ENCODE data around the gene SLCO3A1. TPM values are rescaled to one million over a fixed set of nuclear protein-coding genes. Genes with fewer than 3 reads are reported as not detected.

Gene SLCO3A1
- total RNA-seq, 1 donor from 2014 or later: 42.5 TPM

DNA sequence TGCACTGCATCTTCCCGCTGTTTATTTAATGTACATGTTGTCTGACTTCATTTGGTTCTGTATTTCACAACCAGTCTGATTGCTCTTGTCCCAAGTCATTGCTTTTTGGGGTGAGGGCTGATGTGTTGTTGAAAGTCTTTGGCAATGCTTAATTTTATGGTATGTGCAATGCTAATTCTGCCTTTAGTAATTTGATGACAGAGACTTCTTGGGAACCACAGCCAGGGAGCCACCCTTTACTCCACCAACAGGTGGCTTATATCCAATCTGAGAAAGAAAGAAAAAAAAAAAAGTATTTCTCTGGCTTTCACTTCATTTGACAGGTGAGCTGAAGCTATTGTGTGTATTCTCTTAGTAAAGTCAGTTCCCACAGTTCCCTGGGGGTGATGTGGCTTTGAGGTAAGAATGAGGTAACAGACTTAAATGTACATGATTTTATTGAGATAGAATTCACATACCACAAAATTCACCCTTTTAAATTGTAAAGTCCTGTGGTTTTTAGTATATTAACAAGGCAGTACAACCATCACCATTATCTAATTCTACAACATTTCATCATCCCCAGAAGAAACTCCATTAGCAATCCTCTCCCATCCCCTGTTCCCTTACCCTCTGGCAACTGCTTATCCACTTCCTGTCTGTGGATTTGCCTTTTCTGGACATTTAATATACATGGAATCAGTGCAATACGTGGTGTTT is 97.3 kb downstream of the SLCO3A1 start:
- TF ChIP-seq, protein P1, sequence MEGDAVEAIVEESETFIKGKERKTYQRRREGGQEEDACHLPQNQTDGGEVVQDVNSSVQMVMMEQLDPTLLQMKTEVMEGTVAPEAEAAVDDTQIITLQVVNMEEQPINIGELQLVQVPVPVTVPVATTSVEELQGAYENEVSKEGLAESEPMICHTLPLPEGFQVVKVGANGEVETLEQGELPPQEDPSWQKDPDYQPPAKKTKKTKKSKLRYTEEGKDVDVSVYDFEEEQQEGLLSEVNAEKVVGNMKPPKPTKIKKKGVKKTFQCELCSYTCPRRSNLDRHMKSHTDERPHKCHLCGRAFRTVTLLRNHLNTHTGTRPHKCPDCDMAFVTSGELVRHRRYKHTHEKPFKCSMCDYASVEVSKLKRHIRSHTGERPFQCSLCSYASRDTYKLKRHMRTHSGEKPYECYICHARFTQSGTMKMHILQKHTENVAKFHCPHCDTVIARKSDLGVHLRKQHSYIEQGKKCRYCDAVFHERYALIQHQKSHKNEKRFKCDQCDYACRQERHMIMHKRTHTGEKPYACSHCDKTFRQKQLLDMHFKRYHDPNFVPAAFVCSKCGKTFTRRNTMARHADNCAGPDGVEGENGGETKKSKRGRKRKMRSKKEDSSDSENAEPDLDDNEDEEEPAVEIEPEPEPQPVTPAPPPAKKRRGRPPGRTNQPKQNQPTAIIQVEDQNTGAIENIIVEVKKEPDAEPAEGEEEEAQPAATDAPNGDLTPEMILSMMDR (IDR thresholded peaks at IDR 0.05): no peak
- peaks cover 67% of the 10 kb centered on the region for H3K4me1 ChIP-seq

DNA sequence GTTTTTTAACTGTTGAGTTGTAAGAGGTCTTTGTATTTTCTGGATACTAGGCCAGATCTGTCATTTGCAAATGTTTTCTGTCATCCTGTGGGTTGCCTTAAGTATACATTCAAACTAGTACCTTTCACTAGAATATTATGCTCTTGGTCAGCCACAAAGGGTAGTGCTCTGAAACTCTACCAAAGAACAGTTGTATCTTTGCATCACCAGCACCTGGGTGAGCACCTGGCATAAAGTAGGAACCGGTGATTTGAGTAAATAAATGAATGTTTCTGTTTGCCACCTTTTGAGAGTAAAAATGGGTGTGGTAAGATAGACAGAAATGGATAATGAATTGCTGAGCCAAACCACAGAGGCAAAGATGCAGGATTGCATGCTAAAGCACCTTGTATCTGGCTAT is 98.7 kb downstream of the SLCO3A1 start:
- Histone ChIP-seq H3K36me3 (no peaks in the 10 kb centered on the region), H3K27me3 (ENCODE audit: low read depth) (no peaks in the 10 kb centered on the region), H3K9me3 (no peaks in the 10 kb centered on the region), H3K4me3 (no peak overlapping the region), H3K4me1 (peaks cover 61% of the 10 kb centered on the region), H3K27ac (no peak overlapping the region)
- no peak for ATAC-seq
- intact Hi-C loops (cut with DNase I): no loop called here
- no peak for DNase-seq
- TF ChIP-seq, protein P1 (IDR thresholded peaks at IDR 0.05): no peak

More for the DNA sequence above, 97.3 kb downstream of the SLCO3A1 start:
- Histone ChIP-seq H3K27ac (no peak overlapping the region), H3K27me3 (ENCODE audit: low read depth) (no peaks in the 10 kb centered on the region), H3K9me3 (no peaks in the 10 kb centered on the region), H3K36me3 (no peaks in the 10 kb centered on the region), H3K4me3 (no peak overlapping the region)
- no peak for DNase-seq
- ATAC-seq: no peak
- intact Hi-C loops (cut with DNase I): no loop called here

- Histone ChIP-seq H3K27me3 (ENCODE audit: low read depth) (no peaks in the 10 kb centered on the region), H3K27ac (peak overlapping the region; percentile 31), H3K9me3 (no peaks in the 10 kb centered on the region), H3K4me3 (no peak overlapping the region), H3K36me3 (no peaks in the 10 kb centered on the region), H3K4me1 (peaks cover 49% of the 10 kb centered on the region)
- DNase-seq (no peak), ATAC-seq (peak in 1 of 2 donors; percentile 50)
- intact Hi-C loops (cut with DNase I): no loop called here
- TF ChIP-seq, protein P1 (IDR thresholded peaks at IDR 0.05): no peak
Observed at GRCh38 chr15:91953432-91953831, 99.9 kb downstream of the SLCO3A1 start.

DNA sequence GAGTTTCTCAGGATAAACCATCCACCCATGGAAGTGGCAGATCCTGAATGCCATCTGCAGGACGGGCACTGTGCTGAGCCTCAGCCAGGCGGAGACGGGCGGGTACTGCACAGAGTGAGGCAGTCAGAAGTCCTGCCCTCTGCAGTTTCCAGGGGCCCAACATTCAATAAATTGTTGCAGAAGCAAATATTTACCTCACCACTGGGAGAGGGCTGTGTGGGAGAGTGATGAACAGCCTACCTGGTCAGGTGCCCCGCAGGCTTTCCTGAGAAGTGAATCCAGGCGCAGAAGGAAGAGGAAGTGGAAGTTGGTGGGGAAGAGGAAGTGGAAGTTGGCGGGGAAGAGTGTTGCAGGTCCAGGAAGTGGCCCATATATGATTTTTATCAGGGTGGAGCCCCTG is 100.8 kb downstream of the SLCO3A1 start:
- intact Hi-C loops (cut with DNase I): no loop called here
- ATAC-seq (peak; percentile 46 to 74), DNase-seq (no peak)
- TF ChIP-seq, protein P1 (IDR thresholded peaks at IDR 0.05): no peak
- H3K27me3 ChIP-seq (ENCODE audit: low read depth): no peaks in the 10 kb centered on the region
- peaks cover 42% of the 10 kb centered on the region for H3K4me1 ChIP-seq
- no peaks in the 10 kb centered on the region for H3K36me3 ChIP-seq
- H3K9me3 ChIP-seq: no peaks in the 10 kb centered on the region
- no peak overlapping the region for H3K27ac ChIP-seq
- H3K4me3 ChIP-seq: no peak overlapping the region

DNA sequence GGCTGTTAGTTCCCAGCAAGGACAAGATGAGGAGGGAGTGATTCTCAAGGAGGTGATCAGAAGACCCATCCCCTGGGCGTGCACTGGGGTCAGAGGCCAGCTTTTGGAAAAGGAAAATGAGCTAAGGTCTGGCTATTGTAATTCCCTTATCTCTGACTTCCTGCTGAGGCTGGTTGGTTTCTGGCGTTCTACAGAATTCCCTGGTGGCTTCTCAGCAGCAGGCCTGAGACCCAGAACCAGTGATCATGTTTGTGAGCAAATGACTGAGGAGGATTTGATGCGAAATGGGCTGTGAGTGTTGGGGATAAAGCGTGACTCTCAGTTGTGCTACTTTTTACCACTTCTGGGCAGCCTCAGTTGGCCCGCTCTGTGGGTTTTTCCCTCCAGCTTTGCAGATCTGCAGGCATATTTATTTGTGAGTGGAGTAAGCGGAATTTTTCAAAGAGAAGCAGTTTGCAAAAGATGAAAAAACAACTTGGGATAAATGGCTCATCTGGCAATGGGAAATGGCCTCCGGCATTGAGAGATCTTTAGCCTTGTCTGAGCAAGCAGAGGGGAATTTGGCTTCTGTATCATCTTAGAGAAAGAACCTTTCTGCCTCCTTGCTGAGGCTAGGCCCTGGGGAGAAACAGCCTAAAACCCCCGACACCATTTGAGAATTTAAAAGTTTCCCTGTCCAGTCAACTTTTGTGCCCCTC is 102.7 kb downstream of the SLCO3A1 start:
- TF ChIP-seq, protein P1 (IDR thresholded peaks at IDR 0.05): no peak
- H3K36me3 ChIP-seq: no peaks in the 10 kb centered on the region
- H3K27ac ChIP-seq: peak overlapping the region; percentile 34
- intact Hi-C loops (cut with DNase I): no loop called here
- no peak for ATAC-seq
- peaks cover 27% of the 10 kb centered on the region for H3K4me1 ChIP-seq
- H3K9me3 ChIP-seq: no peaks in the 10 kb centered on the region
- no peaks in the 10 kb centered on the region for H3K27me3 ChIP-seq (ENCODE audit: low read depth)
- no peak for DNase-seq
- no peak overlapping the region for H3K4me3 ChIP-seq
